ENCODE results near the gene TMEM156.
"Not testable (repeated sequence)": the region's sequence is repeated elsewhere in the genome, so short reads cannot be mapped to it uniquely, and the experiment has no call there.

TMEM156 gene

DNA sequence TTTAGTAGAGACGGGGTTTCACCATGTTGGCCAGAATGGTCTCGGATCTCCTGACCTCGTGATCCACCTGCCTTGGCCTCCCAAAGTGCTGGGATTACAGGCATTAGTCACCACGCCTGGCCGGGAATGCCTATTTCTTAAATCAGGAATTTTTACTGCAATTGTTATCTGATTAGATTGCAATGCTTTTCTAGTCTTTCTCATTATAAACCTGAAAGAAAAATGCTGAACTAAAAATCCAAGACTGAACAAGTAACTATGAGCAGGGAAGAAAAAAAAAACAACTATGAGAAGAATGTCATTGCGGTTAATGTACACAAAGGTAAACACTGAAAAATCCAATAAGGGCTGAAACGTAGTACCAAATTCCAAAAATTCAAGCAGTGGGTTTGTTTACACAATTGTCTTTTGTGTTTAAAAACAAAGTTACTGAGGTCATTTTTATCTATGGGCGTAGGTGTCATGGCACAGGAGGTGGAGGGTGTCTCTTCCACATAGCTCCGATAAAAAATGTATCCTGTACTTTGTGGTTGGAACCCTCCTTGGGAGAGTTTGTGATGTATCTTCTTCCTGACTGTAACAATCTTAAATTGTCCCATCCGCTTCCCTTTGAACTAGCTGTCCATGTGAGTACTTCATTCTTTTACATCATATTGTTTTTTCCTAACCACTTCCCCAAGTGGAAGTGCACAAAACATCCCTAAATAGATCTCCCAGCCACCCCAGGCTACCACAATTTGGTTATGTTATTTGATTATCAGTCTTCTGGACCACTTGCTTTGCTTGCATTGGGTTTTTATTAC is 11.1 kb upstream of the TMEM156 start:
- DNase-seq (ENCODE audit: low spot score) = no peak

DNA sequence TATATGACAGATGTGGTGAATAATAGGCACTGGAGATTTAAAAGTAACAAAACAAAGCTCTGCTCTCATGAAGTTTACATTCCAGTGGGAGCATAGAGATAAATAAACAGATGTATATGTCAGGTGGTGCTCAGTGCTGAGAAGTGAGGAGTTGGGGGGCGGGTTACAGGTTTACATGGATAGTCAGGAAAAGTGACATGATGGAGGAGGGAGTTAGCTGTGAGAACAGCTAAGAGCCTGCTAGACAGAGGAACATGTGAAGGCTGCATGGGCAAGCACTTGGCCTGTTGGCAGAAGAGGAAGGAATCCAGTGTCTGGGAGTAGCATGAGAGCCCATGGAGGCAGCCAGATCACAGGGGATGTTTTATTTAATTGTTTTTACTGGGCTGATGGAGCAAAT is 10.2 kb upstream of the TMEM156 start:
- no peak for DNase-seq (ENCODE audit: low spot score)

DNA sequence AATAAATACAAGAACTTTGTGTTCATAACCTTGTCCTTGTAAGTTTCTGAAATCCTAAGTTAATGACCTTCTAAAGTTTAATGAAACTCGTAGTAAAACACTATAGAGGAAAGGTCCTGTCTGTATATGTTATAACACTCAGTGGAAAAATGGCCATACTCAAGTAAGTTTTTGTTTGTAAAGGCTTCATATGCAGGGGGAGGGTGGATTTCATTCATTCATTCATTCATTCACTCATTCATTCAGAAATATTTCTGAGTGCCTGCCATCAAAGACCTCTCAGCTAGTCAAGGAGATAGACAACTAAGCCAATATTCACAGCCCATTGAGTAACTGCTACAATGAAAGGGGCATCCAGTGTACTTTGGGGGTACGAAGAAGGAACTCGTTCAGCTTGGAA is 6.9 kb upstream of the TMEM156 start:
- DNase-seq (ENCODE audit: low spot score) = no peak

DNA sequence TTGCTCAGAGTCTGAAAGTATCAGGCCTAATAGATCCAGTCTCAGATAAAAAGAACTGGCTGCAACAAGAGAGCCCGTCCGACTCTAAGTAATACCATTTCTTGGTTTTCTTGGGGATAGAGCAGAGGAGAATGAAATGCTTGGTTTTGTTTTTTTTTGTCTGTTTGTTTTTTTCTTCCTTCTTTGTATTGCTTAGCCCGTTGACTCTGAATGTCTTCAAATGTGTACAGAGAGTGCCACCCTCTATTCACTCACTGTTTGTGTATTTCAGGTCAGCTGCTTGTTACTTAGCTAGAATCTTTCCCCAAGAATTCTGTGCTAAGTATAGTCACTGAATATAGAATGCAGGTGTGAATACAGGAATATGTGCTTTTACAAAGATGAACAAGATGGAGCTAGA is 5.7 kb upstream of the TMEM156 start:
- DNase-seq (ENCODE audit: low spot score) = no peak

DNA sequence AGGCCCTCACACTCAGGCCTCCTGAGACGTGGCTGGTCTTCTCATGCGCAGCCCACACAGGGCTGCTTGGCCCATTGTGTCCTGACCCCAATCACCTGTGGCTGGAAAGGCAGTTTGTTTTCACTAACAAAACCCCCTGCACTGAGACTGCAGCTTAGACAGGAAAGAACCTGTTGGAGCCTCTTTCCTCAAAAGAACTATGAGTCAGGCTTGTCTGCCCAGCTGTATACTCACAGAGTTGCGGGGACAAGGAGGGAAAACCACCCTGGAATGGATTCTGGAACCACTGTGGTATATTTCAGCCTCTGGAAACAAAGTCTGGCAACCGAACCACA is 5.2 kb upstream of the TMEM156 start:
- DNase-seq (ENCODE audit: low spot score) = no peak

DNA sequence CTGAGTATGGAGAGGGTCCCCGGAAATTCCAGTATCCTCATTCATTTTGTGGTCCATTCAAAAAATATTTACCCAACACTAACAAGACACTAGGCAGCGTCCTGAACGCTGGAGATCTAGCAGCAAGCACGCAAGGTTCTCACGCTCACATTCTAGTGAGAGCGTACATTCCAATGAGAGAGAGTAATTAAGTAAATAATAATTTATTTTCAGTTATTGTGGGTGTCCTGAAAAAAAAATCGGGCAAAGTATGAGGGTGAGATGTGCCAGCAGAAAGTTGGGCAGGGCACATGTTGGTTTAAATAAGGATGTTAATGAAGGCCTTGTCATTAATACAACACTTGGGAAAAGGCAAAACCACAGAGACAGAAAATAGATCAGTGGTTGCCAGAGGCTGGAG is 4.0 kb upstream of the TMEM156 start:
- DNase-seq (ENCODE audit: low spot score) = no peak

DNA sequence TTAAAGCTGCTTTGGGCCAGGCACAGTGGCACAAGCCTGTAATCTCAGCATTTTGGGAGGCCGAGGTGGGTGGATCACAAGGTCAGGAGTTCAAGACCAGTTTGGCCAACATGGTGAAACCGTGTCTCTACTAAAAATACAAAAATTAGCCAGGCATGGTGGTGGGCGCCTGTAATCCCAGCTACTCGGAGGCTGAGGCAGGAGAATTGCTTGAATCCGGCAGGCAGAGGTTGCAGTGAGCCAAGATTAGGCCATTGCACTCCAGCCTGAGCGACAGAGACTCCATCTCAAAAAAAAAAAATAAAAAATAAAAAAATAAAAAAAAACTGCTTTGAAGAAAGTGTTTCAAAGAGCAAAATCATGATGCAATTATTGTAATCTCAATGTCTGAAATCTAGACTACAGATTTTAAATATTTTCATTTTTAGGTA is 604 bp downstream of the TMEM156 start:
- not testable (repeated sequence) for DNase-seq (ENCODE audit: low spot score)

DNA sequence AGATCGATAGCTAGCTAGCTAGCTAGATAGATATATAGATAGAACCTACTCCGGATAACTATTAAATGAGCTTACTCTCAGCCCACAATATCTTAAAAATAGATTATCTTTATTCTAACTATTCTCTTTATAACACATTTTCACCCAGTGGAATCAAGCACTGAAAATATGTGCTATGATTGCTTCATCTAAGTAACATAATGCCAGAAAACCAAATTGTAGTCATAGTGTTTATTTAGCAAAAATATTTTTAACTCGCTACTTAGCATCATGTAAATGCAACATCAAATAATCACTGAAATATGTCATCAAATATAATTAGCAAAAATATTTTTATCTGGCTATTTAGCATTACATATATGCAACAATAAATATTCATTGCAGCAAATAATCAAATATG is 1.5 kb downstream of the TMEM156 start:
- DNase-seq (ENCODE audit: low spot score) = no peak

DNA sequence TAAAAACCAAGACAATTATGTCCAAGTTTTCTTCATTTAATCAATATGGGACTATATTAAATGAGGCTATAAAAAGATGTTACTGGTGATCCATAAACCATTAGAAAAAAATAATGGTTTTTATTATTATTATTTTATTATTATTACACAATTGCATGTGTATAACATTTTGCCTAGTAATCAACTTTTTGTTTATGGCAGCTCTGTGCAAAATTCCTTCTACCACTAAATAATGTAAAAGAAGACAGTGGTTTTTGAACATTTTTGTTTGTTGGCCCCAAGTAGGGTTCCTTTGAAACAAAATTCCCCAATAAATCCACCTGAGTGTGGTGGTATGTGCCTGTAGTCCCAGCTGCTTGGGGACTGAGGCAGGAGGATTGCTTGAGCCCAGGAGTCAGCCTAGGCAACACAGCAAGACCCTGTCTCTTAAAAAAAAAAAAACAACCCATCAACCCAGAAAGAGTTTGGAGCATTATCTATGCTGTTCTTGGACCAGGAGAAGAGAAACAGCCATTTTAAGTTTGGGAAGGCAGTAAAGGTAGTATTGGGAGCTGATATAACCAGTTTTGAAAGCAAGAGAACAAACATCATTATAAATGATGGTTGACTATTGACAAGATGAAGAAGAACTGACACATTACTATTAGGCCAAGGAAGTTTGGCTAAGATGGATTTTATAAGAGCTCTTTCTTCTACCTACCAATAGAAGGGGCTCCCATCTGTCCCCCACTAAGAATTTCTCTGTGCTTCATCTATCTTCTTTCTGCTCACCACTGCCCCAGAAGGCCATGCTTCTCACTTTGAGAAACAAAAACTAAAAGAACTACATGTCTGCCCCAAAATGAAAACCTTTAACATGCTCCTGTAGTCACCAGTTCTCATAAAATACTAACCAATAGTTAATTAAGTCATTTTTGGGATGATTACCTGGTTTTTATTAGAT is 2.2 kb downstream of the TMEM156 start:
- DNase-seq (ENCODE audit: low spot score) = no peak

DNA sequence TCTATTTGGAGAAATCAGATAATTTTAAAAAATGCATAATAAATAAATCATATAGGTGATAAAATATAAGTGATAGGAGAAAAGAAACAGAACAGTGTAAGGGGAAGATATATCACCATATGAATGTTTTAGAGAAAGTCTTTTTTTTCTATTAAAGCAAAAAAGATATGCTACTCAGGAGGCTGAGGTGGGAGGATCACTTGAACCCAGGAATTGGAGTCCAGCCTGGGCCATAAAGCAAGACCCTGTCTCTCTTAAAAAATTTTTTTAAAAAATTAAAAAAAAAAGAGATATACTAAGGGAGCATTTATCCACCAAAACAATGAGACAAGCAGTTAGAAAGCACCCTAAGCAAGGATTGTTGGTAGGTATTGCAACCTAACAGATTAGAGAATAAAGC is 6.1 kb downstream of the TMEM156 start:
- no peak for DNase-seq (ENCODE audit: low spot score)

DNA sequence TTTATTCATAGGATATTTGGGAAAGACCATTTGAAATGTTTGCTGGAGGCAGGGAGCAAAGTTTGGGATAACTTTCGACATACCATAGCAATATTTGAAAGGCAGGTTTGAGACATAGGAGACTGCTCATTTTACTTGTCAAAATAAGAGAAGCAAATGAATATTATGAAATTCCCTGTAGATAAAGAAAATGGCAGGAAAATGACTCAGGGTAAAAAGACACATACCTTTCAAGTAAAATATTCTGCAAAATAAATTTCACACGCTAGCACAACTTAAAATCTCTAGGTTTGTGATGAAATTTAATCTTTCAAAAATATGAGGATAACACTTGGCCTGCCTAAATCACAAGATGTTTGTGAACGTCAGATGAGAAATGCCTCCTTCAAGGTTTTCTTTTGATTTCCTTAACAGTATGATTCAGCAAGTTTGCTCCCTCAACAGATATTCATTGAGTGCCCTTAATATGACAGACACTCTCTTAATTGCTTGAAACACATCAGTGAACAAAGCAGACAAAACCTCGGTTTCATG is 6.6 kb downstream of the TMEM156 start:
- no peak for DNase-seq (ENCODE audit: low spot score)

DNA sequence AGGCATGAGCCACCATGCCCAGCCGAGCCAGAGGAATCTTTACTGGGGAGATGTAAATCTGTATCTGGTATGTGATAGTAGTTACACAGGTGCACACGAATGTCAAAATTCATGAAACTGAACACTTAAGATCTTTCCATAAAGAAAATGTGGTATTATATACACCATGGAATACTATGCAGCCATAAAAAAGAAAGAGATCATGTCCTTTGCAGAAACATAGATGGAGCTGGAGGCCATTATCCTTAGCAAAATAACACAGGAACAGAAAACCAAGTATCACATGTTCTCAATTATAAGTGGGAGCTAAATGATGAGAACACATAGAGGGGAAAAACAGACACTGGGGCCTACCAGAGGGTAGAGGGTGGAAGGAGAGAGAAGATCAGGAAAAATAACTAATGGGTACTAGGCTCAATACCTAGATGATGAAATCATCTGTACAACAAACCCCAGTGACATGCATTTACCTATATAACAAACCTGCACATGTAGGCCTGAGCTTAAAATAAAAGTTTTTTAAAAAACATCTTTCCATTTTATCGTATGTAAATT is 7.8 kb downstream of the TMEM156 start:
- no peak for DNase-seq (ENCODE audit: low spot score)

DNA sequence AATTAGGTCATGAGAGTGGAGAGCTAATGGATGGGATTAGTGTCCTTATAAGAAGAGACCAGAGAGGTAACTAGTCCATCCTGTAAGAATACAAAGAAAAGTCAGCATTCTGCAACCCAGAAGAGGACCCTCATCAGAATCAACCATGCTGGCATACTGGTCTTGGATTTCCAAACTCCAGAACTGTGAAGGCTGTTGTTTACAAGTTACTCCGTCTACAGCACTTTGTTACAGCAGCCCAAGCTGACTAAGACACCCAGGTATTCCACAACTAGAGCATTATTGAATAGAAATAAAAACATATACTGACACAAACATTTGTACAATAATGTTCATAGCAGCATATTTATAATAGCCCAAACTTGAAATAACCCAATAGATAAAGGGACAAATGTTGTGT is 9.2 kb downstream of the TMEM156 start:
- DNase-seq (ENCODE audit: low spot score) = no peak

DNA sequence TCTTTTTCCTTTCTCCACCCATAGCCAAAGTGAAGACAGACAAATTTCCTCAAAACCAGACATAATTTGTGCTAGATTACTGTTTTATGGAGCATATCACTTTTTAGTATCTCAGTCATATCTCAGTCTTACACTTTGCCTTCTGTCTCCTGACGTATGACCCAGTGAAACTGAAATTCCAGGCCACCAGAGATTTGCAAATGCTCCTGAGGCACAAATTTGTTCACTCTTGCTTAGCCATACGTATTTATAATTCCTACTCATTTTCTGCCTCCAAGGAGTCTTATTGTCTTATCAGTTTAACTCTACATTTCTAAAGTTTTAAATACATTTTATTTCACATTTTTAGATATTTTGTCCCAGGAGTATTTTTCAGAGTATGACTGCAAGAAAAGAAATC is 10.0 kb downstream of the TMEM156 start:
- DNase-seq (ENCODE audit: low spot score) = no peak

DNA sequence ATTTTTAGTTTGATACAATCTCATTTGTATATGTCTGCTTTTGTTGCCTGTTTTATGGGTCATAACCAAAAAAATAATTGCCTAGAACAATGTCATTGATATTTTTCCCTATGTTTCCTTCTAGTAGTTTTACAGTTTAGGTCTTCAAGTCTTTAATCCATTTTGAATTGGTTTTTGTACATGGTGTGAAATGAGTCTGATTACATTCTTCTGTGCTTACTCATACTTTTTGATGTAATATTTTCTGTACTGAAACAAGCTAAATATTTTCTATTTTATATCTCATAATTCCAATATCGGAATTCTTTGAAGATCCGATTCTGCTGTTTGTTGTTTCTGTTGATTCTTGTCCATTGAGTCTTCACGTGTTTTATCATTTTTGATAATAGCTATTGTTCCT is 10.6 kb downstream of the TMEM156 start:
- DNase-seq (ENCODE audit: low spot score) = no peak

DNA sequence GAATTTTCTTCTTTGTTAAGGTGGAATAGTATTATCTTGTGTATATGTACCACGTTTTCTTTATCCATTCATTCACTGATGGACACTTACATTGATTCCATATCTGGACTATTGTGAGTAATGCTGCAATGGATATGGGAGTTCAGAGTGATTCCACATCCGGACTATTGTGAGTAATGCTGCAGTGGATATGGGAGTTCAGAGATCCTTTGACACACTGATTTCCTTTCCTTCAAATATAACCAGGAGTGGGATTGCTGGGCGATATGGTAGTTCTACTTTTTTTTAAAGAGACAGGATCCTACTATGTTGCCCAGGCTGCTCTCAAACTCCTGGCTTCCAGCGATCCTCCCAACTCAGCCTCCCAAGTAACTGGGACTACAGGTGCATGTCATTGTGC is 12.1 kb downstream of the TMEM156 start:
- no peak for DNase-seq (ENCODE audit: low spot score)

DNA sequence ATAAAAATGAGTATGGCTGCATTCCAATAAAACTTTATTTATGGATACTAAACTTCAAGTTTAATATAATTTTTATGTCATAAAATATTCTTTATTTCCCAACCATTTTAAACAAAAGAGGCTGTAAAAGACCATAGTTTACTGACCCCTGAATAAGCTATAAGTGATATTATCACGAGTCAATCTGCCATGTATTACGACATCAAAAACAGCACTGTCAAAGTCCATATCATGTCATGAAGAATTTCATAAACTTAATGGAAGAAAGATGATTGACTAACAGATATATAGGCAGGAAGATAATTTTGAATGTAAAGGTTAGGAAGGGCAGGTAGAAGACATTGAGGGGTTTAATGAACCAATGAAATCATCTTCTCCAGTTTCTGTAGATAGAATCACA is 18.2 kb downstream of the TMEM156 start:
- no peak for DNase-seq (ENCODE audit: low spot score)

DNA sequence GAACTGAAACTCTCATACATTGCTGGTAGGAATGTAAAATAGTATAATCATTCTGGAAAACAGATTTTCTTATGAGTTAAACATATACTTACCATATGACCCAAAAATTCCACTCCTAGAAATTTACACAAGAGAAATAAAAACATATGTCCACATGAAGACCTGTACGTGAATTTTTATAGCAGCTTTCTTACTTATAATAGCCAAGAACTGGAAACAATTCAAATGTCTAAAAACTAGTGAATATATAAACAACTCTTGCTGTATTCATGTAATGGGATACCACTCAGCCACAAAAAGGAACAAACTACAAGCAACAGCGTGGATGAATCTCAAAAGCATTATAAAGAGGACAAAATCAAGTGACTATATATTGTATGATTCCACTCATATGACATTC is 27.5 kb downstream of the TMEM156 start:
- DNase-seq (ENCODE audit: low spot score) = no peak

DNA sequence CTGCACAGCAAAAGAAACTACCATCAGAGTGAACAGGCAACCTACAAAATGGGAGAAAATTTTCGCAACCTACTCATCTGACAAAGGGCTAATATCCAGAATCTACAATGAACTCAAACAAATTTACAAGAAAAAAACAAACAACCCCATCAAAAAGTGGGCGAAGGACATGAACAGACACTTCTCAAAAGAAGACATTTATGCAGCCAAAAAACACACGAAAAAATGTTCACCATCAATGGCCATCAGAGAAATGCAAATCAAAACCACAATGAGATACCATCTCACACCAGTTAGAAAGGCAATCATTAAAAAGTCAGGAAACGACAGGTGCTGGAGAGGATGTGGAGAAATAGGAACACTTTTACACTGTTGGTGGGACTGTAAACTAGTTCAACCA is 30.2 kb downstream of the TMEM156 start:
- DNase-seq (ENCODE audit: low spot score) = not testable (repeated sequence)

DNA sequence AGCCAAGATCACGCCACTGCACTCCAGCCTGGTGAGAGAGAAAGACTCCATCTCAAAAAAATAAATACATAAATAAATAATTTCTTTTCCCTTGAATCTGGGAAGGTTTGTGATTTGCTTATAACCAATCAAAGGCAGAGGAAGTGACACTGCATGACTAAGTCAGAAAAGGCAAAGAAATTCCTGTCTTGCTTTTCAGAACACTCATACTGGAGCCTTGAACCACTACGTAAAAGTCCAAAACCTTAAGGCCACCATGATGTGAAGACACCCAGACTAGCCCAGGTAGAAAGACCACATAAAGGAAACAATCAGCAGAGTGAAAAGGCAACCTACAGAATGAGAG is 36.6 kb downstream of the TMEM156 start:
- no peak for DNase-seq (ENCODE audit: low spot score)

DNA sequence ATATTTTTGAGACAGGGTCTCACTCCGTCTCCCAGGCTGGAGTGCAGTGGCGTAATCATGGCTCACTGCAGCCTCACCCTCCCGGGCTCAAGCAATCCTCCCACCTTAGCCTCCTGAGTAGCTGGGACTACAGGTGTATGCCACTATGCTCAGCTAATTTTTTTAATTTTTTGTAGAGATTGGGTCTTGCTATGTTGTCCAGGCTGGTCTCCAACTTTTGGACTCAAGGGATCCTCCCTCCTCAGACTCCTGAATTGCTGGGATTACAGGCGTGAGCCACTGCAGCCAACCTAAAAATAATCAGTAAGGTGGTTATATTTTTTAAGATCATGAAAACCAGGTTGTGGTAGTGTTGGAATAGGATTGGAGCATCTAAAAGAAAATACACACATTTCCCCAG is 38.1 kb downstream of the TMEM156 start:
- no peak for DNase-seq (ENCODE audit: low spot score)

DNA sequence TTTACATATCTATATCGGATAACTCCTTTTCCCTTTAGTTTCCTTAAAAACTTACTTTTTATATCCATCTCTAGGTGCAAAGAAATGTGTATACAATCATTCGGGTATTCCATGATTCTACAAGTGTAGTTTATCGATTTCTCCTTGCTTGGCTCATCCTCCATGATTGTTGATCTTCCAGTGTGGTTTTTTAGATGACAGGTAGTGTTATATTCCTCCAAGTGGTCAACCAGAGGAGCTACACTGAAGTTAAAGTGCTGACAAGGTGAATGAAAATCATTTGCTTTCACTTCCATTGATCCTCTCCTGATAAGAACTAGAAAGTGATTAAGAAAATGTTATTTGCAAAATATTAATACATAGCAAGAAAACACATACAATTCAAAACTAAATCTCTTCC is 38.5 kb downstream of the TMEM156 start:
- no peak for DNase-seq (ENCODE audit: low spot score)

DNA sequence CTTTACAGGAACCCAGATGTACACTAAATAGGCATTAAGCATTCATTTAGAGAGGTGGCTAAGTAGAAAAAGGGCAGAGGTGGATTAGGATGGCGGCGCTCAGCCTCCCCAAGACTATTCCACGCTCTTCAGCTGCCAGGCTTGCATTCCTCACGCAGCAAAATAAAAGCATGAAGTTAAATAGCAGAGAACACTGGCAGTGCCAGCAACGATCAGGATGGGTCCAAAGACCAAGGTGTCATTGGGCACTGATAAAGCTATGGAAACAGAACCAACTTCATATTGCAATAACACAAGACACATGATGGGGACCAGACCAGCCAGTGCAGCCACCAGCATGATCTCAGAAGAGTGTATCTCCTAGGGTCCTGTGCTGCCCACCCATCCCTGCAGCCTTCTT is 42.0 kb downstream of the TMEM156 start:
- DNase-seq (ENCODE audit: low spot score) = no peak

All from hepatic stellate cell (primary cell).